Fibroblast of lung (primary cell): ENCODE measurements around the gene UCK2. TPM values are rescaled to one million over a fixed set of nuclear protein-coding genes. Genes with fewer than 3 reads are reported as not detected.

Source experiments
- DNase-seq, 2 donors: peaks; one replicate each; pipeline versions ENCODE4 v3.0.0 to v3.0.0-alpha.2; 2010; ENCODE audit warnings: low read depth in 2 of 2
- H2AFZ ChIP-seq: 2 replicates; pipeline ENCODE4 v1.5.1; 2012; ENCODE audit warnings: low read length, control low read depth, inconsistent platforms
- H3K27ac ChIP-seq: 2 replicates; pipeline ENCODE4 v1.5.1; 2011; ENCODE audit warnings: low read length, control low read depth; ENCODE audit not compliant: insufficient read depth
- H3K27me3 ChIP-seq: 2 replicates; pipeline ENCODE4 v1.5.1; 2011; ENCODE audit warnings: mild to moderate bottlenecking, low read length; ENCODE audit not compliant: control insufficient read depth, insufficient read depth
- H3K36me3 ChIP-seq: 2 replicates; pipeline ENCODE4 v1.5.1; 2011; ENCODE audit warnings: low read length; ENCODE audit not compliant: control insufficient read depth, insufficient read depth
- H3K4me1 ChIP-seq: 2 replicates; pipeline ENCODE4 v1.5.1; 2011; ENCODE audit warnings: low read length; ENCODE audit not compliant: control insufficient read depth, insufficient read depth; ENCODE audit errors: extremely low read depth
- H3K4me2 ChIP-seq: 2 replicates; pipeline ENCODE4 v1.5.1; 2011; ENCODE audit warnings: low read length, control low read depth; ENCODE audit not compliant: insufficient read depth; ENCODE audit errors: extremely low read depth
- H3K4me3 ChIP-seq, 4 experiments: fragments of 200-600 bp in 1 of 4; sonication (generic) in 1 of 4; replicated peaks in 1 of 4; 2 replicates each; pipeline ENCODE4 v1.5.1; 2011 to 2016; ENCODE audit warnings: low read length in 4 of 4, low read depth in 3 of 4, mild to moderate bottlenecking in 3 of 4, control low read depth in 2 of 4, inconsistent platforms in 1 of 4, mixed read lengths in 1 of 4; ENCODE audit not compliant: insufficient read depth in 1 of 4; ENCODE audit errors: control extremely low read depth in 1 of 4
- H3K79me2 ChIP-seq: 2 replicates; pipeline ENCODE4 v1.5.1; 2012; ENCODE audit warnings: mild to moderate bottlenecking, low read length, inconsistent platforms; ENCODE audit not compliant: control insufficient read depth, insufficient read depth
- H3K9ac ChIP-seq: 2 replicates; pipeline ENCODE4 v1.5.1; 2011; ENCODE audit warnings: mild to moderate bottlenecking, low read length, control low read depth; ENCODE audit not compliant: insufficient read depth
- H3K9me3 ChIP-seq: 2 replicates; pipeline ENCODE4 v1.5.1; 2012; ENCODE audit warnings: low read depth, low read length; ENCODE audit not compliant: control insufficient read depth, insufficient read depth
- H4K20me1 ChIP-seq: 2 replicates; pipeline ENCODE4 v1.5.1; 2011; ENCODE audit warnings: low read length; ENCODE audit not compliant: control insufficient read depth, insufficient read depth; ENCODE audit errors: extremely low read depth
- CTCF ChIP-seq, 2 donors: IDR thresholded peaks in 1 of 2; conservative IDR thresholded peaks in 1 of 2; 1 replicate in 1 of 2; 2 replicates in 1 of 2; pipeline ENCODE4 v1.5.1; 2011 to 2012; ENCODE audit warnings: low read length in 2 of 2, control low read depth in 1 of 2, inconsistent platforms in 1 of 2, low read depth in 1 of 2, mild to moderate bottlenecking in 1 of 2
- EZH2 ChIP-seq: IDR thresholded peaks from 2 replicates; pipeline ENCODE4 v1.5.1; 2012; ENCODE audit warnings: low read length, control low read depth, mild to moderate bottlenecking; ENCODE audit errors: missing control alignments
- polyA plus RNA-seq, 2 donors: library from polyadenylated mRNA; depleted of rRNA in 1 of 2; stranded (reverse) in 1 of 2; unstranded in 1 of 2; fragments of >200 nt; gene quantifications; 2 replicates each; pipeline ENCODE4 v1.2.1, GENCODE V29; 2011 to 2012; ENCODE audit warnings: missing spikeins in 1 of 2
- total RNA-seq: library from RNA; depleted of rRNA; stranded (reverse); fragments of >200 nt; gene quantifications from 2 replicates; pipeline ENCODE4 v1.2.1, GENCODE V29; 2014

The UCK2 gene
- total and polyA plus RNA-seq, 2 donors (not counting 1 experiment from before 2014, with no cell fraction given) = 95.1 to 99.0 TPM

GRCh38 chr1:165905853-165906252, 78.4 kb downstream of the UCK2 start:
- Histone ChIP-seq H3K9me3 (no peaks in the 10 kb centered on the region), H3K79me2 (peaks cover 9% of the 10 kb centered on the region), H3K9ac (no peak overlapping the region), H4K20me1 (no peaks in the 10 kb centered on the region), H3K27me3 (no peaks in the 10 kb centered on the region), H3K4me3 (no peak overlapping the region), H3K4me1 (peaks cover 20% of the 10 kb centered on the region), H3K4me2 (no peak overlapping the region), H2AFZ (no peak overlapping the region), H3K36me3 (peaks cover 17% of the 10 kb centered on the region), H3K27ac (no peak overlapping the region)
- TF ChIP-seq EZH2 = no peak
- no peak for TF ChIP-seq CTCF (conservative IDR thresholded peaks at IDR 0.05 in 1 of 2, IDR thresholded peaks at IDR 0.05 in 1 of 2; ENCODE audit: low read depth in 1 of 2, low read length in 2 of 2)
- DNase-seq = no peak

GRCh38 chr1:165907256-165907857, 79.9 kb downstream of the UCK2 start:
- no peak for TF ChIP-seq CTCF (conservative IDR thresholded peaks at IDR 0.05 in 1 of 2, IDR thresholded peaks at IDR 0.05 in 1 of 2; ENCODE audit: low read depth in 1 of 2, low read length in 2 of 2)
- no peak for TF ChIP-seq EZH2

GRCh38 chr1:165910764-165911421, 83.5 kb downstream of the UCK2 start:
- Histone ChIP-seq H3K4me2 (no peak overlapping the region), H3K36me3 (peaks cover 17% of the 10 kb centered on the region), H2AFZ (no peak overlapping the region), H3K27me3 (no peaks in the 10 kb centered on the region), H3K27ac (peak overlapping the region; percentile 20), H3K9me3 (no peaks in the 10 kb centered on the region), H3K79me2 (no peaks in the 10 kb centered on the region), H3K4me1 (peaks cover 9% of the 10 kb centered on the region), H3K9ac (no peak overlapping the region), H4K20me1 (no peaks in the 10 kb centered on the region), H3K4me3 (no peak overlapping the region)
- TF ChIP-seq EZH2 = no peak
- no peak for TF ChIP-seq CTCF (conservative IDR thresholded peaks at IDR 0.05 in 1 of 2, IDR thresholded peaks at IDR 0.05 in 1 of 2; ENCODE audit: low read depth in 1 of 2, low read length in 2 of 2)
- DNase-seq = peak in 1 of 2 donors; percentile 47

More at GRCh38 chr1:165907256-165907857, 79.9 kb downstream of the UCK2 start:
- Histone ChIP-seq H3K27me3 (no peaks in the 10 kb centered on the region), H3K79me2 (peaks cover 2% of the 10 kb centered on the region), H3K4me3 (no peak overlapping the region), H2AFZ (no peak overlapping the region), H3K9me3 (no peaks in the 10 kb centered on the region), H3K4me2 (no peak overlapping the region), H3K27ac (peak overlapping the region; percentile 26), H3K4me1 (peaks cover 16% of the 10 kb centered on the region), H3K36me3 (peaks cover 17% of the 10 kb centered on the region), H4K20me1 (no peaks in the 10 kb centered on the region), H3K9ac (no peak overlapping the region)
- DNase-seq = peak in 1 of 2 donors; percentile 70
